Gastrocnemius medialis (tissue), 4 donors: ENCODE data around the gene GRIK1.

Experiments
- CTCF ChIP-seq, 5 experiments: fragments of 450-650 bp in 3 of 5; fragments of 200-600 bp in 2 of 5; sonication (generic) in 2 of 5; IDR thresholded peaks in 4 of 5; conservative IDR thresholded peaks in 1 of 5; 1 replicate in 4 of 5; 2 replicates in 1 of 5; pipeline ENCODE4 v1.5.1; 2016 to 2019; ENCODE audit warnings: antibody characterized with exemption in 5 of 5, mild to moderate bottlenecking in 3 of 5, moderate library complexity in 3 of 5
- POLR2A ChIP-seq, 2 donors: fragments of 450-650 bp; IDR thresholded peaks; one replicate each; pipeline ENCODE4 v1.6.1; 2017; ENCODE audit warnings: antibody characterized with exemption in 2 of 2, mild to moderate bottlenecking in 2 of 2, moderate library complexity in 2 of 2

GRCh38 chr21:29762570-29763082 lies 177.2 kb downstream of the GRIK1 start:
- no peak for TF ChIP-seq POLR2A (IDR thresholded peaks at IDR 0.05)
- no peak for TF ChIP-seq CTCF (IDR thresholded peaks at IDR 0.05 in 4 of 5, conservative IDR thresholded peaks at IDR 0.05 in 1 of 5)
